ENCODE results near the gene LPCAT1.

GRCh38 chr5:1548702-1549474 is 25.1 kb upstream of the LPCAT1 start:
- TF ChIP-seq, protein P1, sequence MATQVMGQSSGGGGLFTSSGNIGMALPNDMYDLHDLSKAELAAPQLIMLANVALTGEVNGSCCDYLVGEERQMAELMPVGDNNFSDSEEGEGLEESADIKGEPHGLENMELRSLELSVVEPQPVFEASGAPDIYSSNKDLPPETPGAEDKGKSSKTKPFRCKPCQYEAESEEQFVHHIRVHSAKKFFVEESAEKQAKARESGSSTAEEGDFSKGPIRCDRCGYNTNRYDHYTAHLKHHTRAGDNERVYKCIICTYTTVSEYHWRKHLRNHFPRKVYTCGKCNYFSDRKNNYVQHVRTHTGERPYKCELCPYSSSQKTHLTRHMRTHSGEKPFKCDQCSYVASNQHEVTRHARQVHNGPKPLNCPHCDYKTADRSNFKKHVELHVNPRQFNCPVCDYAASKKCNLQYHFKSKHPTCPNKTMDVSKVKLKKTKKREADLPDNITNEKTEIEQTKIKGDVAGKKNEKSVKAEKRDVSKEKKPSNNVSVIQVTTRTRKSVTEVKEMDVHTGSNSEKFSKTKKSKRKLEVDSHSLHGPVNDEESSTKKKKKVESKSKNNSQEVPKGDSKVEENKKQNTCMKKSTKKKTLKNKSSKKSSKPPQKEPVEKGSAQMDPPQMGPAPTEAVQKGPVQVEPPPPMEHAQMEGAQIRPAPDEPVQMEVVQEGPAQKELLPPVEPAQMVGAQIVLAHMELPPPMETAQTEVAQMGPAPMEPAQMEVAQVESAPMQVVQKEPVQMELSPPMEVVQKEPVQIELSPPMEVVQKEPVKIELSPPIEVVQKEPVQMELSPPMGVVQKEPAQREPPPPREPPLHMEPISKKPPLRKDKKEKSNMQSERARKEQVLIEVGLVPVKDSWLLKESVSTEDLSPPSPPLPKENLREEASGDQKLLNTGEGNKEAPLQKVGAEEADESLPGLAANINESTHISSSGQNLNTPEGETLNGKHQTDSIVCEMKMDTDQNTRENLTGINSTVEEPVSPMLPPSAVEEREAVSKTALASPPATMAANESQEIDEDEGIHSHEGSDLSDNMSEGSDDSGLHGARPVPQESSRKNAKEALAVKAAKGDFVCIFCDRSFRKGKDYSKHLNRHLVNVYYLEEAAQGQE (IDR thresholded peaks at IDR 0.05; ENCODE audit: insufficient read depth in 1 of 2, low read depth in 2 of 2, low read length in 1 of 2): no peak
- TF ChIP-seq, protein P2, sequence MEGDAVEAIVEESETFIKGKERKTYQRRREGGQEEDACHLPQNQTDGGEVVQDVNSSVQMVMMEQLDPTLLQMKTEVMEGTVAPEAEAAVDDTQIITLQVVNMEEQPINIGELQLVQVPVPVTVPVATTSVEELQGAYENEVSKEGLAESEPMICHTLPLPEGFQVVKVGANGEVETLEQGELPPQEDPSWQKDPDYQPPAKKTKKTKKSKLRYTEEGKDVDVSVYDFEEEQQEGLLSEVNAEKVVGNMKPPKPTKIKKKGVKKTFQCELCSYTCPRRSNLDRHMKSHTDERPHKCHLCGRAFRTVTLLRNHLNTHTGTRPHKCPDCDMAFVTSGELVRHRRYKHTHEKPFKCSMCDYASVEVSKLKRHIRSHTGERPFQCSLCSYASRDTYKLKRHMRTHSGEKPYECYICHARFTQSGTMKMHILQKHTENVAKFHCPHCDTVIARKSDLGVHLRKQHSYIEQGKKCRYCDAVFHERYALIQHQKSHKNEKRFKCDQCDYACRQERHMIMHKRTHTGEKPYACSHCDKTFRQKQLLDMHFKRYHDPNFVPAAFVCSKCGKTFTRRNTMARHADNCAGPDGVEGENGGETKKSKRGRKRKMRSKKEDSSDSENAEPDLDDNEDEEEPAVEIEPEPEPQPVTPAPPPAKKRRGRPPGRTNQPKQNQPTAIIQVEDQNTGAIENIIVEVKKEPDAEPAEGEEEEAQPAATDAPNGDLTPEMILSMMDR (IDR thresholded peaks at IDR 0.05): no peak
- TF ChIP-seq POLR2AphosphoS5 (IDR thresholded peaks at IDR 0.05; ENCODE audit: low read depth, low read length) (no peak), TCF7L2 (IDR thresholded peaks at IDR 0.05; ENCODE audit: low read depth, low read length) (no peak), SIN3A (IDR thresholded peaks at IDR 0.05; ENCODE audit: borderline replicate concordance, insufficient read depth, low read depth, low read length) (no peak)

Data from Panc1 (cell line).